ENCODE measurements around the gene FOXI3. TPM values are rescaled to one million over a fixed set of nuclear protein-coding genes. Genes with fewer than 3 reads are reported as not detected.

Gene FOXI3
- polyA plus RNA-seq, 1 donor: not detected

- H3K4me3 ChIP-seq (ENCODE audit: low read length): no peak overlapping the region
- no peaks in the 10 kb centered on the region for H3K9me3 ChIP-seq (ENCODE audit: control insufficient read depth, low read depth, low read length)
- H3K27me3 ChIP-seq (ENCODE audit: control insufficient read depth, insufficient read depth, low read length): peaks cover 3% of the 10 kb centered on the region
- no peak overlapping the region for H3K27ac ChIP-seq (ENCODE audit: low read length)
- DNase-seq: no peak
- 63% methylated on average over 3 of the region's 4 CpGs for WGBS (ENCODE audit: insufficient coverage, low lambda C conversion rate)
- no peaks in the 10 kb centered on the region for H3K4me1 ChIP-seq (ENCODE audit: control insufficient read depth, insufficient read depth, low read length)
- no peaks in the 10 kb centered on the region for H3K36me3 ChIP-seq (ENCODE audit: control insufficient read depth, insufficient read depth, low read length)
Measured at GRCh38 chr2:88469202-88470114, 17.0 kb upstream of the FOXI3 start.

- WGBS (ENCODE audit: insufficient coverage, low lambda C conversion rate): 100% methylated on average over 1 of the region's 5 CpGs
- DNase-seq: no peak
- H3K27me3 ChIP-seq (ENCODE audit: control insufficient read depth, insufficient read depth, low read length): peaks cover 3% of the 10 kb centered on the region
- no peaks in the 10 kb centered on the region for H3K9me3 ChIP-seq (ENCODE audit: control insufficient read depth, low read depth, low read length)
- no peaks in the 10 kb centered on the region for H3K4me1 ChIP-seq (ENCODE audit: control insufficient read depth, insufficient read depth, low read length)
- H3K36me3 ChIP-seq (ENCODE audit: control insufficient read depth, insufficient read depth, low read length): no peaks in the 10 kb centered on the region
- no peak overlapping the region for H3K4me3 ChIP-seq (ENCODE audit: low read length)
- no peak overlapping the region for H3K27ac ChIP-seq (ENCODE audit: low read length)
Measured at GRCh38 chr2:88464153-88464552, 11.7 kb upstream of the FOXI3 start.

DNA sequence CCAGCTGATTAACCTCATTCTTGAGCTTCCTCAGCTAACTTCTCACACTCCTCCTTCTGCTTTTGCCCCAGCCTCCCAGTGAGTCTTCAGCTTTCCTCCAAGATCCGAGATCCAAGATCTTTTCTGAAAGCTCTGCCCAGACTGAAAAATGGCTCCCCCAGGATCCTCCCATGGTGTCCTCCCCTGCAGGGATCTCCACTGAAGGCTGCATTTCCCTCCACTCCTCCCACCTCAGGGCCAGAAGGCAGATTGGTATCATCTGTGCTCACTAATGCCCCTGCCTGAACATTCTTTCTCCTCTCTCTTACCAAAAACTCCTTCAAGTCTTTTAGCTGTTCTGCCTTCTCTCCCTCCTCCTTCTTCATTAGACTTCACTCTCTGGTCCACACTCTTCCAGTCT, 6.1 kb upstream of the FOXI3 start:
- H3K9me3 ChIP-seq (ENCODE audit: control insufficient read depth, low read depth, low read length): no peaks in the 10 kb centered on the region
- DNase-seq: no peak
- no CpG with 5 or more reads among the region's 1 CpG for WGBS (ENCODE audit: insufficient coverage, low lambda C conversion rate)
- H3K27me3 ChIP-seq (ENCODE audit: control insufficient read depth, insufficient read depth, low read length): peaks cover 39% of the 10 kb centered on the region
- no peaks in the 10 kb centered on the region for H3K36me3 ChIP-seq (ENCODE audit: control insufficient read depth, insufficient read depth, low read length)
- H3K4me1 ChIP-seq (ENCODE audit: control insufficient read depth, insufficient read depth, low read length): no peaks in the 10 kb centered on the region
- H3K4me3 ChIP-seq (ENCODE audit: low read length): no peak overlapping the region
- H3K27ac ChIP-seq (ENCODE audit: low read length): no peak overlapping the region

- Histone ChIP-seq H3K27me3 (ENCODE audit: control insufficient read depth, insufficient read depth, low read length) (peaks cover 76% of the 10 kb centered on the region), H3K4me1 (ENCODE audit: control insufficient read depth, insufficient read depth, low read length) (peaks cover 3% of the 10 kb centered on the region), H3K9me3 (ENCODE audit: control insufficient read depth, low read depth, low read length) (no peaks in the 10 kb centered on the region), H3K4me3 (ENCODE audit: low read length) (no peak overlapping the region), H3K27ac (ENCODE audit: low read length) (no peak overlapping the region), H3K36me3 (ENCODE audit: control insufficient read depth, insufficient read depth, low read length) (no peaks in the 10 kb centered on the region)
- peak in 1 of 2 donors; percentile 35 for DNase-seq
- WGBS (ENCODE audit: insufficient coverage, low lambda C conversion rate): no CpG with 5 or more reads among the region's 29 CpGs
Measured at GRCh38 chr2:88452980-88453582, 588 bp upstream of the FOXI3 start.

- H3K4me3 ChIP-seq (ENCODE audit: low read length): no peak overlapping the region
- no peak overlapping the region for H3K27ac ChIP-seq (ENCODE audit: low read length)
- H3K27me3 ChIP-seq (ENCODE audit: control insufficient read depth, insufficient read depth, low read length): peaks cover 79% of the 10 kb centered on the region
- peaks cover 3% of the 10 kb centered on the region for H3K4me1 ChIP-seq (ENCODE audit: control insufficient read depth, insufficient read depth, low read length)
- WGBS (ENCODE audit: insufficient coverage, low lambda C conversion rate): no CpG with 5 or more reads among the region's 108 CpGs
- peak in 1 of 2 donors; percentile 18 for DNase-seq
- no peaks in the 10 kb centered on the region for H3K36me3 ChIP-seq (ENCODE audit: control insufficient read depth, insufficient read depth, low read length)
- H3K9me3 ChIP-seq (ENCODE audit: control insufficient read depth, low read depth, low read length): no peaks in the 10 kb centered on the region
Measured at GRCh38 chr2:88451811-88452564, 505 bp downstream of the FOXI3 start.

- no peak overlapping the region for H3K4me3 ChIP-seq (ENCODE audit: low read length)
- DNase-seq: no peak
- peaks cover 3% of the 10 kb centered on the region for H3K4me1 ChIP-seq (ENCODE audit: control insufficient read depth, insufficient read depth, low read length)
- peaks cover 79% of the 10 kb centered on the region for H3K27me3 ChIP-seq (ENCODE audit: control insufficient read depth, insufficient read depth, low read length)
- H3K9me3 ChIP-seq (ENCODE audit: control insufficient read depth, low read depth, low read length): no peaks in the 10 kb centered on the region
- no peak overlapping the region for H3K27ac ChIP-seq (ENCODE audit: low read length)
- no peaks in the 10 kb centered on the region for H3K36me3 ChIP-seq (ENCODE audit: control insufficient read depth, insufficient read depth, low read length)
- WGBS (ENCODE audit: insufficient coverage, low lambda C conversion rate): no CpG with 5 or more reads among the region's 18 CpGs
Measured at GRCh38 chr2:88450925-88451810, 1.3 kb downstream of the FOXI3 start.

DNA sequence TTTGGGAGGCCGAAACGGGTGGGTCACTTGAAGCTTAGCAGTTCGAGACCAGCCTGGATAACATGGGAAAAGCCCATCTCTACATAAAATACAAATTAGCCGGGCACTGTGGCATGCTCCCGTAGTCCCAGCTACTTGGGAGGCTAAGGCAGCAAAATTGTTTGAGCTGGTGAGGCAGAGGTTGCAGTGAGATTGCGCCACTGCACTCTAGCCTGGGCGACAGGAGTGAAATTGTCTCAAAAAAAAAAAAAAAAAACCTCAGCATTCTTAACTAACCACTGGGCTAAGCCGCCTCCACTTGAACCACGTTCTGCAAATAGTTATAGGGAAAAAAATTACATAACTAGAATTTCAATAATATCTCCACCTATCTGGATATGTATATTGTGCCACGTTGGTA, 2.3 kb downstream of the FOXI3 start:
- Histone ChIP-seq H3K4me1 (ENCODE audit: control insufficient read depth, insufficient read depth, low read length) (peaks cover 3% of the 10 kb centered on the region), H3K36me3 (ENCODE audit: control insufficient read depth, insufficient read depth, low read length) (no peaks in the 10 kb centered on the region), H3K27me3 (ENCODE audit: control insufficient read depth, insufficient read depth, low read length) (peaks cover 75% of the 10 kb centered on the region), H3K27ac (ENCODE audit: low read length) (no peak overlapping the region), H3K9me3 (ENCODE audit: control insufficient read depth, low read depth, low read length) (no peaks in the 10 kb centered on the region), H3K4me3 (ENCODE audit: low read length) (no peak overlapping the region)
- WGBS (ENCODE audit: insufficient coverage, low lambda C conversion rate): no CpG with 5 or more reads among the region's 10 CpGs
- DNase-seq: no peak

DNA sequence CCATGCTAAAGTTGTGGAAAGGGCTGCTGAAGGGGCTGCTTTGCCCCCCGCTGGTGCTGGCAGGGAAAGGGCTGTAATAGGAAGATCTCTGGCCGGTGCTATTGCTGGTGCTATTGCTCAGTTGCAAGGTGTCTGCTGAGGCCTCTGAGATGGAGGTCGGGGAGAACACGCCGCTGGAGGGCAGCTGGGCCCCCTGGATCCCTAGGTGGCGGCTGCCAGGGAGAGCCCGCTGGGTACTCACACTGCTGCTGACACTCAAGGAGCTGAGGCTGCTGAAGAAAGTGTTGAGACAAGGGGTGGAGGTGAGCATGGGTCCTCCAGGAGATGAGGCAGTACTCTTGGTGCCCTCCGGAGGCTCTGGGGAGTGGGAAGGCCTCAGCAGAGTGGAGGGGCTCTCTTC, 4.2 kb downstream of the FOXI3 start:
- Histone ChIP-seq H3K27ac (ENCODE audit: low read length) (no peak overlapping the region), H3K4me3 (ENCODE audit: low read length) (no peak overlapping the region), H3K4me1 (ENCODE audit: control insufficient read depth, insufficient read depth, low read length) (peaks cover 3% of the 10 kb centered on the region), H3K36me3 (ENCODE audit: control insufficient read depth, insufficient read depth, low read length) (no peaks in the 10 kb centered on the region), H3K9me3 (ENCODE audit: control insufficient read depth, low read depth, low read length) (no peaks in the 10 kb centered on the region), H3K27me3 (ENCODE audit: control insufficient read depth, insufficient read depth, low read length) (peaks cover 61% of the 10 kb centered on the region)
- no CpG with 5 or more reads among the region's 8 CpGs for WGBS (ENCODE audit: insufficient coverage, low lambda C conversion rate)
- DNase-seq: no peak

DNA sequence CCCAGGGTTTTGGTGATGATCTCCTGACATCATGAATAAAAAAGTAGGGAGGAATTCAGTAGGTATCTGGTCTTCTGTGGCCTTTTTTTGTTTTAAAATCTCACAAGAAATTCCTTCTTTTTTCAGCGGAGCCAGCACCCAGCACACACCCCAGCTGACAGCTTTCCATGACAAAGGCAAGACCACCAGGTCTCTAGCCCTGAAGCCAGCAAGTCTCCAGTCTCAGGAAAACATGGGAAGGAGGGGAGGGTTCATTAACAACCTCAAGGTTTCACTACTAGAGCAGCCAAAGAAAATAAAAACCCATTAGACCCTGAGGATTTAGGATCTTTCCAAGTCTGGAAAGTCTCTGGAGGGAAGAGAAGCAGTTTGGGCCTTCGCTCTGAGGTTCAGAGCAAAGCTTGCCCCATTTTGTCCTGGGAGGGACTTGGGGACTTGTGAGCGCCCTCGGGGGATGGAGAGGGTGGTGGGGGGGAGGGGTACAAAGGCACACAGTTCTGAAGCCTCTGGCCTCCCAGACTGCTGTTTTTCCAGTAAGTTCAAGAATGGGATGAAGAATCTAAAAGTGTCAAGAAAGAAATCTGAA, 9.0 kb downstream of the FOXI3 start:
- WGBS (ENCODE audit: insufficient coverage, low lambda C conversion rate): no CpG with 5 or more reads among the region's 4 CpGs
- Histone ChIP-seq H3K27me3 (ENCODE audit: control insufficient read depth, insufficient read depth, low read length) (peaks cover 23% of the 10 kb centered on the region), H3K4me3 (ENCODE audit: low read length) (no peak overlapping the region), H3K36me3 (ENCODE audit: control insufficient read depth, insufficient read depth, low read length) (no peaks in the 10 kb centered on the region), H3K4me1 (ENCODE audit: control insufficient read depth, insufficient read depth, low read length) (no peaks in the 10 kb centered on the region), H3K27ac (ENCODE audit: low read length) (no peak overlapping the region), H3K9me3 (ENCODE audit: control insufficient read depth, low read depth, low read length) (no peaks in the 10 kb centered on the region)
- DNase-seq: no peak

All from large intestine (tissue), 3 donors.